SU-DHL-6 (cell line): ENCODE data around the gene PTPRN2.

Source experiments
- EZH2phosphoT487 ChIP-seq: fragments of 200-600 bp; sonication (generic), shearing (Covaris generic); conservative IDR thresholded peaks from 2 replicates; pipeline ENCODE4 v1.6.1; 2018; ENCODE audit warnings: mild to moderate bottlenecking, antibody characterized with exemption, low read length, moderate library complexity, mixed read lengths
- TF ChIP-seq, protein P1 (sequence below): fragments of 200-600 bp; sonication (generic); IDR thresholded peaks from one replicate; pipeline ENCODE4 v1.5.1; 2017; ENCODE audit warnings: antibody characterized with exemption, mild to moderate bottlenecking, low read length, moderate library complexity; ENCODE audit not compliant: insufficient read depth, poor library complexity, severe bottlenecking

DNA sequence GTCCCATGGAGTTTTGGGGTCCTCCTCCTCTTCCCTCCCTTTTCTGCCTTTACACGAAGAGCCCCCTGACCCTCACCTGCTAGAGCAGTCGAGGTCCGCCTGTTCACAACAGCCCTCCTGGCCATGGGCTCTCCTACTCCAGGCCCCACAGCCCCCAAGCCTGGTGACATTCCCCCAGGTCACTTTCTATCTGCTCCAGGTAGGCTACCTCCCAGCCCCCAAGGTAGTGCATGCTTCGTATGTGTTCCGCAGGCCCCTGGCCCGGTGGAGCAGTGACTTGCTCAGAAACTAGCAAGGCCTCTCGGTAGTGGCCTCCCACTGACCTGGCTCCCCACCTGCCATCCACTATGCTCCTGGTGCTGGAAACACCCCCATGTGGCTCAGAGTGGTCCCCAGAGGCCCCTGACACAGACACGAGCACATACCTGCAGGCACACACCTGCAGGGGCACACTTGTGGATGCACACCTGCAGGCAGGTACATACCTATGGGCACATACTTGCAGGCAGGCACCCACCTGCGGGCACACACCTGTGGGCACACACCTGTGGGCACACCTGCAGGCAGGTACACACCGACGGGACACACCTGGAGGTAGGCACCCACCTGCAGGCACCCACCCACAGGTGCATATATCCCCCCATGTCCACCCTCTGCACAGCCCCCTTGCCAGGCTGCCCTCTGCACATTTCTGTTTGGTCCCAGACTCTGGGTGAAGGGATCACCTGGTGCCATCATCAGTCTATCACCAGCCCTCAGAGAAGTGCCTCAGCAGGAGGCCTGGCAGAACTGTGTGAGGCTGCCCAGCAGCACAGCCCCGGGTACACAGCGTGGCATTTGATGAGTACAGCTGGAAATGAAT is 322.5 kb downstream of the PTPRN2 start:
- TF ChIP-seq, protein P1, sequence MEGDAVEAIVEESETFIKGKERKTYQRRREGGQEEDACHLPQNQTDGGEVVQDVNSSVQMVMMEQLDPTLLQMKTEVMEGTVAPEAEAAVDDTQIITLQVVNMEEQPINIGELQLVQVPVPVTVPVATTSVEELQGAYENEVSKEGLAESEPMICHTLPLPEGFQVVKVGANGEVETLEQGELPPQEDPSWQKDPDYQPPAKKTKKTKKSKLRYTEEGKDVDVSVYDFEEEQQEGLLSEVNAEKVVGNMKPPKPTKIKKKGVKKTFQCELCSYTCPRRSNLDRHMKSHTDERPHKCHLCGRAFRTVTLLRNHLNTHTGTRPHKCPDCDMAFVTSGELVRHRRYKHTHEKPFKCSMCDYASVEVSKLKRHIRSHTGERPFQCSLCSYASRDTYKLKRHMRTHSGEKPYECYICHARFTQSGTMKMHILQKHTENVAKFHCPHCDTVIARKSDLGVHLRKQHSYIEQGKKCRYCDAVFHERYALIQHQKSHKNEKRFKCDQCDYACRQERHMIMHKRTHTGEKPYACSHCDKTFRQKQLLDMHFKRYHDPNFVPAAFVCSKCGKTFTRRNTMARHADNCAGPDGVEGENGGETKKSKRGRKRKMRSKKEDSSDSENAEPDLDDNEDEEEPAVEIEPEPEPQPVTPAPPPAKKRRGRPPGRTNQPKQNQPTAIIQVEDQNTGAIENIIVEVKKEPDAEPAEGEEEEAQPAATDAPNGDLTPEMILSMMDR: no peak
- TF ChIP-seq EZH2phosphoT487: no peak
